Measurements from ENCODE around the gene EFR3B. TPM values are rescaled to one million over a fixed set of nuclear protein-coding genes. Genes with fewer than 3 reads are reported as not detected.

The EFR3B gene
- total RNA-seq, 3 donors from 2014 or later (not counting 1 experiment from before 2014, with no cell fraction given), result 0.05 TPM; not detected in 2

DNA sequence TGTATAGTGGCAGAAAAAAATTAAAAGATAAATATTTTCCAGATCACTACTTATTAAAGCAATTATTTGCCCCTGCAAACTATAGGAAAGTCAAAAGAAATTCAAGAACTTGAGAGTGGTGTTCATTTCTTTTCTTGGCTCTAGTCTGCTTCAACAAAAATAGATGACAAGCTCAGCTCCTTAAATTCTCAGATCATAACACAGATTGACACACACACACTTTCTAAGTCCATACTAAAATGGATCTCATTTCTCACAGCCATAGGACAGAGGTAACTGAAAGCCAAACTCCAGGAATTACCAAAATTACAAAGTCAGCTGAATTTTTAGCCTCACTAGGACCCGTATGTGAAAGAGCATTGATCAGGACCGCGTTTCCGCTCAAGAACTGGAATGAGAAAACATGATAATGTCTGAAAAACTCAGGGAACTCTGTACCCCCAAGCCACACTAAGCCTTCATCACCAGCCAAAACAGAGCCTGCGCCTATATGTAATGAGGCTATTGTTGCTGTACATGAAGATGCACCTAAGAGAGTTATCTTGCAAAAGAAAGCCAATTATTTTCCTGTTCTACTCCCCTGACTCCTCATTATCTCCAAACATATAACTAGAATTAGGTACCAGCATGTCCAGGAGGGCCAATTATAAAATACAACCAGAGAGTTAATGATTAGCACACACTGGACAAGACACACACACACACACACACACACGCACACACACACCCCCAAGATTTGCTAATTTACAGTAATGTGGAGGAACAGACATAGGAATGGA is 16.5 kb upstream of the EFR3B start:
- intact Hi-C loops (cut with micrococcal nuclease), result no loop called here
- Mint-ChIP-seq H3K27me3 (ENCODE audit: low read depth in 2 of 2) (peaks cover 8 to 19% of the 10 kb centered on the region in 2 donors), H3K36me3 (no peaks in the 10 kb centered on the region), H3K27ac (no peak overlapping the region), H3K9me3 (no peaks in the 10 kb centered on the region), H3K4me1 (no peaks in the 10 kb centered on the region), H3K4me3 (no peak overlapping the region)
- no peaks in the 10 kb centered on the region for H3K9me3 ChIP-seq (ENCODE audit: control insufficient read depth, insufficient read depth, low read length)
- no peak overlapping the region for H3K27ac ChIP-seq (ENCODE audit: low read length)
- no peak for DNase-seq
- no peak overlapping the region for H3K4me3 ChIP-seq (ENCODE audit: low read length)
- no peaks in the 10 kb centered on the region for H3K36me3 ChIP-seq (ENCODE audit: control insufficient read depth, insufficient read depth, low read length)
- 100% methylated on average over 5 of the region's 6 CpGs for WGBS (ENCODE audit: insufficient coverage)
- no peak for ATAC-seq
- no peaks in the 10 kb centered on the region for H3K27me3 ChIP-seq (ENCODE audit: control insufficient read depth, insufficient read depth, low read length)
- TF ChIP-seq, protein P1, sequence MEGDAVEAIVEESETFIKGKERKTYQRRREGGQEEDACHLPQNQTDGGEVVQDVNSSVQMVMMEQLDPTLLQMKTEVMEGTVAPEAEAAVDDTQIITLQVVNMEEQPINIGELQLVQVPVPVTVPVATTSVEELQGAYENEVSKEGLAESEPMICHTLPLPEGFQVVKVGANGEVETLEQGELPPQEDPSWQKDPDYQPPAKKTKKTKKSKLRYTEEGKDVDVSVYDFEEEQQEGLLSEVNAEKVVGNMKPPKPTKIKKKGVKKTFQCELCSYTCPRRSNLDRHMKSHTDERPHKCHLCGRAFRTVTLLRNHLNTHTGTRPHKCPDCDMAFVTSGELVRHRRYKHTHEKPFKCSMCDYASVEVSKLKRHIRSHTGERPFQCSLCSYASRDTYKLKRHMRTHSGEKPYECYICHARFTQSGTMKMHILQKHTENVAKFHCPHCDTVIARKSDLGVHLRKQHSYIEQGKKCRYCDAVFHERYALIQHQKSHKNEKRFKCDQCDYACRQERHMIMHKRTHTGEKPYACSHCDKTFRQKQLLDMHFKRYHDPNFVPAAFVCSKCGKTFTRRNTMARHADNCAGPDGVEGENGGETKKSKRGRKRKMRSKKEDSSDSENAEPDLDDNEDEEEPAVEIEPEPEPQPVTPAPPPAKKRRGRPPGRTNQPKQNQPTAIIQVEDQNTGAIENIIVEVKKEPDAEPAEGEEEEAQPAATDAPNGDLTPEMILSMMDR (IDR thresholded peaks at IDR 0.05), result no peak
- no peaks in the 10 kb centered on the region for H3K4me1 ChIP-seq (ENCODE audit: control insufficient read depth, insufficient read depth, low read length)

- 89% methylated on average over 9 of the region's 9 CpGs for WGBS (ENCODE audit: insufficient coverage)
- no peak for DNase-seq
- no peaks in the 10 kb centered on the region for H3K27me3 ChIP-seq (ENCODE audit: control insufficient read depth, insufficient read depth, low read length)
- H3K27me3 Mint-ChIP-seq (ENCODE audit: low read depth in 2 of 2), result peaks cover 8 to 19% of the 10 kb centered on the region in 2 donors
- no peaks in the 10 kb centered on the region for H3K9me3 ChIP-seq (ENCODE audit: control insufficient read depth, insufficient read depth, low read length)
- H3K27ac ChIP-seq (ENCODE audit: low read length), result no peak overlapping the region
- no peak overlapping the region for H3K27ac Mint-ChIP-seq
- no peaks in the 10 kb centered on the region for H3K4me1 Mint-ChIP-seq
- no peak for ATAC-seq
- H3K4me1 ChIP-seq (ENCODE audit: control insufficient read depth, insufficient read depth, low read length), result no peaks in the 10 kb centered on the region
- H3K36me3 Mint-ChIP-seq, result no peaks in the 10 kb centered on the region
- no peak overlapping the region for H3K4me3 Mint-ChIP-seq
- H3K36me3 ChIP-seq (ENCODE audit: control insufficient read depth, insufficient read depth, low read length), result no peaks in the 10 kb centered on the region
- no peaks in the 10 kb centered on the region for H3K9me3 Mint-ChIP-seq
- no peak overlapping the region for H3K4me3 ChIP-seq (ENCODE audit: low read length)
- TF ChIP-seq, protein P1 (IDR thresholded peaks at IDR 0.05), result no peak
- intact Hi-C loops (cut with micrococcal nuclease), result no loop called here
These were observed 15.8 kb upstream of the EFR3B start for GRCh38 chr2:25026008-25026530.

- no peak overlapping the region for H3K27ac Mint-ChIP-seq
- peaks cover 7% of the 10 kb centered on the region in 2 donors for H3K27me3 Mint-ChIP-seq (ENCODE audit: low read depth in 2 of 2)
- Histone ChIP-seq H3K27me3 (ENCODE audit: control insufficient read depth, insufficient read depth, low read length) (no peaks in the 10 kb centered on the region), H3K4me3 (ENCODE audit: low read length) (no peak overlapping the region), H3K36me3 (ENCODE audit: control insufficient read depth, insufficient read depth, low read length) (no peaks in the 10 kb centered on the region), H3K4me1 (ENCODE audit: control insufficient read depth, insufficient read depth, low read length) (no peaks in the 10 kb centered on the region), H3K9me3 (ENCODE audit: control insufficient read depth, insufficient read depth, low read length) (no peaks in the 10 kb centered on the region), H3K27ac (ENCODE audit: low read length) (no peak overlapping the region)
- no peaks in the 10 kb centered on the region for H3K9me3 Mint-ChIP-seq
- H3K4me1 Mint-ChIP-seq, result no peaks in the 10 kb centered on the region
- no peak overlapping the region for H3K4me3 Mint-ChIP-seq
- H3K36me3 Mint-ChIP-seq, result no peaks in the 10 kb centered on the region
- ATAC-seq (no peak), DNase-seq (no peak)
- intact Hi-C loops (cut with micrococcal nuclease), result no loop called here
- TF ChIP-seq, protein P1 (IDR thresholded peaks at IDR 0.05), result no peak
- 72% methylated on average over 4 of the region's 4 CpGs for WGBS (ENCODE audit: insufficient coverage)
These were observed 12.7 kb upstream of the EFR3B start for GRCh38 chr2:25029183-25029554.
